PFSK-1 (cell line): ENCODE measurements around the gene TFCP2L1.

Source experiments
- SIN3A ChIP-seq: IDR thresholded peaks from 2 replicates; pipeline ENCODE4 v1.6.1; 2012; ENCODE audit warnings: mild to moderate bottlenecking, low read length, moderate library complexity, borderline replicate concordance; ENCODE audit not compliant: insufficient read depth
- TAF1 ChIP-seq: IDR thresholded peaks from 2 replicates; pipeline ENCODE4 v1.6.1; 2012; ENCODE audit warnings: low read length, control low read depth, borderline replicate concordance; ENCODE audit not compliant: insufficient read depth

DNA sequence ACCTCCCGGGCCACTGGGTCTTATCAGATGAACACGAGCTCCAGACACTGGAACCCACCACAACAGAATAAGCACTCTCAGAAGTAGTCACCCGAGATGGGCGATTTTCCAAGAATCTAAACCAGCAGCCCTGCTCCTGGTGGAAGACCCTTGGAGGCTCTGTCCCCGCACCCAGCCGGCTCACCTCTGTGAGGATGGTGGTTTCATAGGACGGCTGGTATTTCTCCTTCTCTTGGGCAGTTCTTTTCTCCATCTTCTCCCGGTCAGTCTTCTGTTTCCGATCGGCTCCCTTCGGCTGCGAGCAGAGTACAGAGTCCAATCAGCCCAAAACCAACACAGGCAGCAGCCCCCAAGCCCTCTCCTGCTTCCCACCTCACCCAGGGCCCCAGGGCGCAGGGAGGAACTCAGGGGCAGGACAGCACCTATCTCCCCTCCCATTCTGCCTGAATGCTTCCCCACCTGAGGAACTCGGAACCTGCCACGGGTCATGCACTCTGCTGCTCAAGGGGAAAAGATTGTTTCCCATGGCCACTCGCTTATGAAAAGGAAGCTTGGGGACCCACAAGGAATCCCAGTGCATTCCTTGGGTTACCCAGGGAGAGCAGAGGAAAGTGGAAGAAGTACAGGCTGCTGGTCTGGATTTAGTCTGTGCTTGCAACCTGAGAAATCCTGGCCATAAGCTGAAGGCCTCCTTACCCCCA, 42.7 kb downstream of the TFCP2L1 start:
- TF ChIP-seq SIN3A = no peak
- no peak for TF ChIP-seq TAF1
